Brain pericyte (primary cell): ENCODE data around the gene SPAG4.
A peak's percentile ranks its signal among the peaks of the same experiment; 100 is the strongest.

Source experiments
- DNase-seq: peaks from one replicate; pipeline ENCODE4 v3.0.0-alpha.2; 2012; ENCODE audit warnings: low read depth, low spot score

Gene SPAG4

GRCh38 chr20:35653893-35654292, 38.3 kb downstream of the SPAG4 start:
- no peak for DNase-seq

- DNase-seq, result no peak
Observed at GRCh38 chr20:35654415-35654814, 38.8 kb downstream of the SPAG4 start.

DNA sequence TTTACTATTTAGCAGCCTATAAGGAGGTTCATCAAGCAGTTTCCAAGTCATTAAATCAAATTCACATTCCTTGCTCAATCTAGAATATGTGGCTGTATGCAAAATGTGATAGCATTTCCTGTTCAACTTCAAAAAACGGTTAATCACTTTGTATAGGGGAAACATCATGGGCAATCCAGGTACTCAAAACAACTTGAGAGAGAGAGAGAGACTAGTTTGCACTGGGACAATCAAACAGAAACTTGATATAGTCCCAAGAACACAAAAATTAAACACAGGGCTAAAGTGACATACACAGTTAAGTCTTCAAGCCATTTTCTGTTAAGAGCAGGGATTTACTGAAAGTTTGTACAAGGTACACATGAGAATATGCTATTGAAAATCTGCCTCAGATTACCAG, 41.6 kb downstream of the SPAG4 start:
- DNase-seq, result no peak

- no peak for DNase-seq
Observed at GRCh38 chr20:35660122-35660937, 44.7 kb downstream of the SPAG4 start.

- DNase-seq, result no peak
Observed at GRCh38 chr20:35661053-35661452, 45.4 kb downstream of the SPAG4 start.

DNA sequence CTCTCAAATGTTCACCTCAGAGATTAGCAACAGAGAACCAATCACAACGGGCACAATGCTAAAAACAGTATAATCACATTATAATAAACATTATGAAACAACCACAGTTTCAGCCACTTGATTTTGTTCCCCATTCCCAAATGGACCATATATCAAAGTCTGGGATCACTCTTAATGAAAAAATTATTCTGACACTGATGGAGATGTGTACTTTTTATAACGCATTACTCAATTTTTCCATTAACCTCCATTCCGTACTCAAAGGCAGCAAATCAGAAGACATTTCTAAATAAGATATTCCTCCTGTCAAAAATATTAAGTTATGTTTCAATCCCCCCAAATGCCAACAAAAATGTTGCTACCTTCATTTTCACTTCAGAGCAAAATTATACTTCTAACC, 46.3 kb downstream of the SPAG4 start:
- DNase-seq, result no peak

DNA sequence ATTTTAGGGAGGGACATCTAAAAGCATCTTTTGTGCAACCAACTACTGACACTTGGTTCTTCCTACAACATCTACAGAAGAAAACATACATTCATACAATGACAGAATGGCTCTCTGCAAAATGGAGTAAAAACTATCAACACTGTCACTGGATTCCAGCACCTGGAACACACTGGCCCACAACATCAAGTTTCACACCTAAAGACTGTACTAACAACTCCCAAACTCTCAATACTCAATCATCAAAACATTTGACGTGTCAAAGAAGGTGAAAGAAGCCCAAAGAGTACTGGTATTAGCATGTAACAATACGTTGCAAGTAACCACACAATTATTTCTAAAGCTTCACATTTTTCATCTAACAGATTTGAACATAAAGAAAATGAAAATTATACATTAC, 46.9 kb downstream of the SPAG4 start:
- no peak for DNase-seq

GRCh38 chr20:35663516-35664465, 48.2 kb downstream of the SPAG4 start:
- no peak for DNase-seq

- DNase-seq, result peak; percentile 75
Observed at GRCh38 chr20:35664466-35665206, 49.0 kb downstream of the SPAG4 start, which contains the start of the genes CPNE1 and RBM12. TSS of gene CPNE1 (minus strand) at chr20:35664900. CDS start at chr20:35632923, 31,977 bp downstream. TSS of gene RBM12 (minus strand) at chr20:35664900. CDS start at chr20:35655322, 9,578 bp downstream.

- DNase-seq, result no peak
Observed at GRCh38 chr20:35665949-35666288, 50.3 kb downstream of the SPAG4 start.

DNA sequence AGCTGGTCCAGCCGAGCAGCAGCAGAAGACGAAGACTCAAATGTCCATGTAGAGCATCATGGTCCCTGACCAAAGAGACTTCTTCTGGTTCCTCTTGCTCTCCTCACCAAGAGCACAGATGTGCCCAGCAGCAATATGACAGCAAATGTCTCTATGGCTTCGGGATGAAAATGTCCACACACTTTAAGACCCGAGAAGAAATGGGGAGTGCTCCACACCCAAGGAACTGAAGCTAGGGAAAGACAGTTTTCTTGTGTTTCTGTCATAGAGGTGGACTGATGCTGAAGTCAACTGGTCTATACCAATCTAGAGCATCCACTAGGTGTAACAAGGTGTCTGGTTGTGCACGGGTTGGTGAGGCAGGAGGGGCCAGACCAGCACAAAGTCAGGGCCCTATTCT, 53.6 kb downstream of the SPAG4 start:
- DNase-seq, result no peak

- no peak for DNase-seq
Observed at GRCh38 chr20:35669681-35670080, 54.1 kb downstream of the SPAG4 start.
